H9 (cell line): ENCODE data around the gene SEMA3E. TPM values are rescaled to one million over a fixed set of nuclear protein-coding genes. Genes with fewer than 3 reads are reported as not detected.

Source experiments
- DNase-seq: peaks from one replicate; pipeline ENCODE4 v3.0.0-alpha.2; 2017
- H2AFZ ChIP-seq: one replicate; pipeline ENCODE4 v1.6.1; 2013; ENCODE audit warnings: mild to moderate bottlenecking, low read length, control low read depth, moderate library complexity
- H2AK5ac ChIP-seq: 2 replicates; pipeline ENCODE4 v1.6.1; 2013; ENCODE audit warnings: low read length, control low read depth, mixed read lengths; ENCODE audit not compliant: insufficient read length
- H2BK120ac ChIP-seq: one replicate; pipeline ENCODE4 v1.6.1; 2013; ENCODE audit warnings: low read depth, mild to moderate bottlenecking, low read length, control low read depth, inconsistent platforms; ENCODE audit not compliant: poor library complexity, severe bottlenecking
- H2BK12ac ChIP-seq: 2 replicates; pipeline ENCODE4 v1.6.1; 2013; ENCODE audit warnings: low read length, control low read depth, mixed read lengths, low read depth; ENCODE audit not compliant: insufficient read length
- H2BK15ac ChIP-seq: 2 replicates; pipeline ENCODE4 v1.6.1; 2013; ENCODE audit warnings: low read depth, low read length, control low read depth
- H2BK20ac ChIP-seq: one replicate; pipeline ENCODE4 v1.6.1; 2013; ENCODE audit warnings: low read depth, mild to moderate bottlenecking, low read length, control low read depth, inconsistent platforms; ENCODE audit not compliant: poor library complexity, severe bottlenecking
- H2BK5ac ChIP-seq: 2 replicates; pipeline ENCODE4 v1.6.1; 2013; ENCODE audit warnings: low read length, control low read depth, mixed read lengths; ENCODE audit not compliant: insufficient read length
- H3K14ac ChIP-seq: 2 replicates; pipeline ENCODE4 v1.6.1; 2013; ENCODE audit warnings: low read length, control low read depth; ENCODE audit not compliant: insufficient read depth
- H3K18ac ChIP-seq: 2 replicates; pipeline ENCODE4 v1.6.1; 2013; ENCODE audit warnings: low read depth, mild to moderate bottlenecking, mixed read lengths, low read length, control low read depth; ENCODE audit not compliant: insufficient read length
- H3K23ac ChIP-seq: 2 replicates; pipeline ENCODE4 v1.6.1; 2013; ENCODE audit warnings: low read length, control low read depth, mixed read lengths, low read depth; ENCODE audit not compliant: insufficient read length
- H3K23me2 ChIP-seq: 2 replicates; pipeline ENCODE4 v1.6.1; 2013; ENCODE audit warnings: low read depth, mild to moderate bottlenecking, mixed read lengths, low read length, control low read depth; ENCODE audit not compliant: insufficient read length, poor library complexity, severe bottlenecking
- H3K27ac ChIP-seq: 2 replicates; pipeline ENCODE4 v1.5.1; 2013; ENCODE audit warnings: low read length, control low read depth, mixed read lengths, low read depth; ENCODE audit not compliant: insufficient read length
- H3K27me3 ChIP-seq: 2 replicates; pipeline ENCODE4 v1.6.1; 2013; ENCODE audit warnings: low read length, control low read depth, inconsistent platforms; ENCODE audit not compliant: insufficient read depth
- H3K4ac ChIP-seq: 2 replicates; pipeline ENCODE4 v1.6.1; 2013; ENCODE audit warnings: low read depth, mild to moderate bottlenecking, control low read depth, inconsistent platforms, low read length, moderate library complexity
- H3K4me1 ChIP-seq: 2 replicates; pipeline ENCODE4 v1.6.1; 2013; ENCODE audit warnings: low read length, control low read depth, inconsistent platforms; ENCODE audit not compliant: insufficient read depth
- H3K4me2 ChIP-seq: 2 replicates; pipeline ENCODE4 v1.6.1; 2013; ENCODE audit warnings: low read length, control low read depth, mixed read lengths; ENCODE audit not compliant: insufficient read length, insufficient read depth
- H3K56ac ChIP-seq: 2 replicates; pipeline ENCODE4 v1.6.1; 2013; ENCODE audit warnings: low read depth, mild to moderate bottlenecking, mixed read lengths, low read length, control low read depth; ENCODE audit not compliant: insufficient read length
- H3K79me1 ChIP-seq: 2 replicates; pipeline ENCODE4 v1.6.1; 2013; ENCODE audit warnings: low read depth, mild to moderate bottlenecking, moderate library complexity, low read length, control low read depth, inconsistent platforms; ENCODE audit not compliant: insufficient read depth, poor library complexity, severe bottlenecking
- H3K79me2 ChIP-seq: 2 replicates; pipeline ENCODE4 v1.6.1; 2013; ENCODE audit warnings: low read length, control low read depth, inconsistent platforms; ENCODE audit not compliant: insufficient read depth
- H3K9ac ChIP-seq: 2 replicates; pipeline ENCODE4 v1.6.1; 2013; ENCODE audit warnings: low read length, control low read depth, mixed read lengths; ENCODE audit not compliant: insufficient read length; ENCODE audit errors: extremely low read depth
- H3K9me3 ChIP-seq: one replicate; pipeline ENCODE4 v1.6.1; 2013; ENCODE audit warnings: low read depth, low read length, inconsistent platforms; ENCODE audit not compliant: control insufficient read depth
- H3T11ph ChIP-seq: one replicate; pipeline ENCODE4 v1.6.1; 2013; ENCODE audit warnings: mild to moderate bottlenecking, low read length, control low read depth, inconsistent platforms
- H4K20me1 ChIP-seq: one replicate; pipeline ENCODE4 v1.6.1; 2013; ENCODE audit not compliant: control insufficient read depth, insufficient read length, insufficient read depth
- H4K5ac ChIP-seq: 2 replicates; pipeline ENCODE4 v1.6.1; 2013; ENCODE audit warnings: low read depth, mild to moderate bottlenecking, mixed read lengths, low read length, control low read depth; ENCODE audit not compliant: insufficient read length
- H4K8ac ChIP-seq: replicated peaks from 2 replicates; pipeline ENCODE4 v1.6.1; 2013; ENCODE audit warnings: low read length, control low read depth, mixed read lengths, low read depth; ENCODE audit not compliant: insufficient read length
- H4K91ac ChIP-seq: 2 replicates; pipeline ENCODE4 v1.6.1; 2013; ENCODE audit warnings: low read depth, mild to moderate bottlenecking, moderate library complexity, mixed read lengths, low read length, control low read depth; ENCODE audit not compliant: insufficient read length
- H3K27ac Mint-ChIP-seq, 3 experiments: 2 replicates in 2 of 3; 3 replicates in 1 of 3; pipeline ENCODE4 v1.8.0; 2020 to 2021; ENCODE audit warnings: mixed read lengths in 3 of 3, mild to moderate bottlenecking in 1 of 3, moderate library complexity in 1 of 3
- H3K27me3 Mint-ChIP-seq: 2 replicates; pipeline ENCODE4 v1.8.0; 2021; ENCODE audit warnings: low read depth, mild to moderate bottlenecking, moderate library complexity, mixed read lengths
- H3K36me3 Mint-ChIP-seq, 3 experiments: 2 replicates in 2 of 3; 3 replicates in 1 of 3; pipeline ENCODE4 v1.8.0; 2020 to 2021; ENCODE audit warnings: low read depth in 3 of 3, mixed read lengths in 3 of 3; ENCODE audit not compliant: insufficient read depth in 1 of 3
- H3K4me1 Mint-ChIP-seq, 2 experiments: 2 replicates each; pipeline ENCODE4 v1.8.0; 2020; ENCODE audit warnings: mixed read lengths in 2 of 2
- H3K4me3 Mint-ChIP-seq, 2 experiments: 2 replicates in 1 of 2; 3 replicates in 1 of 2; pipeline ENCODE4 v1.8.0; 2020 to 2021; ENCODE audit warnings: mild to moderate bottlenecking in 2 of 2, mixed read lengths in 2 of 2, moderate library complexity in 1 of 2
- H3K9me3 Mint-ChIP-seq, 2 experiments: 2 replicates in 1 of 2; 3 replicates in 1 of 2; pipeline ENCODE4 v1.8.0; 2020; ENCODE audit warnings: mild to moderate bottlenecking in 2 of 2, mixed read lengths in 2 of 2, moderate library complexity in 1 of 2
- WGBS: extraction: QIAGEN DNeasy Blood & Tissue Kit; methylation state at CpG from one replicate; pipeline ENCODE4 v1.1.7; 2013; ENCODE audit warnings: missing lambda C conversion rate, low lambda C conversion rate, mixed read lengths; ENCODE audit not compliant: insufficient read length; ENCODE audit errors: extremely low coverage; 5-methylcytosine and 5-hydroxymethylcytosine counted together
- total RNA-seq: library from RNA; stranded (reverse); gene quantifications from 2 replicates; pipeline ENCODE4 v1.2.1, GENCODE V29; 2021
- TF ChIP-seq, protein P1 (sequence below): fragments of 200-600 bp; sonication (generic); conservative IDR thresholded peaks from 3 replicates; pipeline ENCODE4 v1.8.0; 2021; ENCODE audit warnings: antibody characterized with exemption, mild to moderate bottlenecking

Gene SEMA3E
- total RNA-seq, 1 experiment from 2014 or later: 0.39 TPM

DNA sequence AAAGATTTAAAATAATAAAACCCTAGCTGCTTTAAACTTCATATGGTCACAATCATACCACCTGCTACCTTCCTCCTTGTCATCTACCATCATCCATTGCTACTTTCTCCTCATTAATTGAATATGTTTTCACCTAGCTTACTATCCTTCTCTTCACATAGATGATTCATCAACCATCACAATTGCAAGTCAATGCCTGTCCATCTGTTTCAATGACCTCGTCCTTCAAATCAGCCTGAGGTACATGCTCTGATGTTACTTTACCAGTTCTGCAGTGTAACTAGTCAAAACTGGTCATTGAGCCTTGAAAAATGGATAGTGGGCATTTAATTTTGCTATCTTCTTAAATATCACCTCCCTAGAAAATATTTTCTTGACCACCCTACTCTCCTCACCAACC lies 164.7 kb downstream of the SEMA3E start:
- no peak overlapping the region for H3K23ac ChIP-seq
- TF ChIP-seq, protein P1, sequence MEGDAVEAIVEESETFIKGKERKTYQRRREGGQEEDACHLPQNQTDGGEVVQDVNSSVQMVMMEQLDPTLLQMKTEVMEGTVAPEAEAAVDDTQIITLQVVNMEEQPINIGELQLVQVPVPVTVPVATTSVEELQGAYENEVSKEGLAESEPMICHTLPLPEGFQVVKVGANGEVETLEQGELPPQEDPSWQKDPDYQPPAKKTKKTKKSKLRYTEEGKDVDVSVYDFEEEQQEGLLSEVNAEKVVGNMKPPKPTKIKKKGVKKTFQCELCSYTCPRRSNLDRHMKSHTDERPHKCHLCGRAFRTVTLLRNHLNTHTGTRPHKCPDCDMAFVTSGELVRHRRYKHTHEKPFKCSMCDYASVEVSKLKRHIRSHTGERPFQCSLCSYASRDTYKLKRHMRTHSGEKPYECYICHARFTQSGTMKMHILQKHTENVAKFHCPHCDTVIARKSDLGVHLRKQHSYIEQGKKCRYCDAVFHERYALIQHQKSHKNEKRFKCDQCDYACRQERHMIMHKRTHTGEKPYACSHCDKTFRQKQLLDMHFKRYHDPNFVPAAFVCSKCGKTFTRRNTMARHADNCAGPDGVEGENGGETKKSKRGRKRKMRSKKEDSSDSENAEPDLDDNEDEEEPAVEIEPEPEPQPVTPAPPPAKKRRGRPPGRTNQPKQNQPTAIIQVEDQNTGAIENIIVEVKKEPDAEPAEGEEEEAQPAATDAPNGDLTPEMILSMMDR: no peak
- no peak overlapping the region for H4K91ac ChIP-seq
- no peak overlapping the region for H3T11ph ChIP-seq
- Mint-ChIP-seq H3K4me1 (no peaks in the 10 kb centered on the region), H3K27ac (no peak overlapping the region), H3K27me3 (peaks cover 5% of the 10 kb centered on the region; the same call in 1 of the 2 replicates), H3K4me3 (no peak overlapping the region), H3K36me3 (no peaks in the 10 kb centered on the region), H3K9me3 (no peaks in the 10 kb centered on the region)
- no peaks in the 10 kb centered on the region for H3K79me2 ChIP-seq
- H3K9ac ChIP-seq: no peak overlapping the region
- no peaks in the 10 kb centered on the region for H4K20me1 ChIP-seq
- no peak overlapping the region for H4K5ac ChIP-seq
- no peak overlapping the region for H4K8ac ChIP-seq
- H2AK5ac ChIP-seq: no peak overlapping the region
- no peak overlapping the region for H2BK15ac ChIP-seq
- no peaks in the 10 kb centered on the region for H3K4me1 ChIP-seq
- H3K18ac ChIP-seq: no peak overlapping the region
- H3K23me2 ChIP-seq: no peaks in the 10 kb centered on the region
- H3K79me1 ChIP-seq: no peaks in the 10 kb centered on the region
- no peak overlapping the region for H2BK5ac ChIP-seq
- no peak overlapping the region for H3K4ac ChIP-seq
- no peak overlapping the region for H2BK120ac ChIP-seq
- H2AFZ ChIP-seq: no peak overlapping the region
- no peak for DNase-seq
- no peak overlapping the region for H2BK20ac ChIP-seq
- H3K14ac ChIP-seq: no peak overlapping the region
- no peak overlapping the region for H3K56ac ChIP-seq
- no peak overlapping the region for H3K4me2 ChIP-seq
- WGBS: no CpG with 5 or more reads among the region's 1 CpG
- H2BK12ac ChIP-seq: no peak overlapping the region
- H3K9me3 ChIP-seq: no peaks in the 10 kb centered on the region
- no peak overlapping the region for H3K27ac ChIP-seq
- H3K27me3 ChIP-seq: no peaks in the 10 kb centered on the region
